Skeletal muscle tissue (tissue), 4 donors: Measurements from ENCODE around the gene TULP4. TPM values are rescaled to one million over a fixed set of nuclear protein-coding genes. Genes with fewer than 3 reads are reported as not detected.

Source experiments
- H3K27ac ChIP-seq: one replicate; pipeline ENCODE4 v1.7.0; 2013; ENCODE audit warnings: mild to moderate bottlenecking, low read depth, low read length, inconsistent platforms
- H3K27me3 ChIP-seq, 3 donors: one replicate each; pipeline ENCODE4 v1.7.0; 2013; ENCODE audit warnings: low read length in 3 of 3; ENCODE audit not compliant: control insufficient read depth in 3 of 3, insufficient read depth in 3 of 3
- H3K36me3 ChIP-seq, 3 donors: one replicate each; pipeline ENCODE4 v1.7.0; 2013; ENCODE audit warnings: low read length in 3 of 3; ENCODE audit not compliant: control insufficient read depth in 3 of 3, insufficient read depth in 3 of 3
- H3K4me1 ChIP-seq, 3 donors: one replicate each; pipeline ENCODE4 v1.7.0; 2013; ENCODE audit warnings: low read length in 3 of 3, mild to moderate bottlenecking in 3 of 3; ENCODE audit not compliant: control insufficient read depth in 3 of 3, insufficient read depth in 3 of 3
- H3K4me3 ChIP-seq, 3 donors: one replicate each; pipeline ENCODE4 v1.7.0; 2013; ENCODE audit warnings: low read length in 3 of 3
- H3K9ac ChIP-seq, 3 donors: one replicate each; pipeline ENCODE4 v1.7.0; 2013; ENCODE audit warnings: low read length in 3 of 3, mild to moderate bottlenecking in 3 of 3, moderate library complexity in 2 of 3, low read depth in 1 of 3
- H3K9me3 ChIP-seq, 3 donors: one replicate each; pipeline ENCODE4 v1.7.0; 2013; ENCODE audit warnings: low read length in 3 of 3; ENCODE audit not compliant: control insufficient read depth in 3 of 3
- total RNA-seq: library from RNA; depleted of rRNA; stranded (reverse); fragments of >200 nt; gene quantifications from one replicate; pipeline ENCODE4 v1.2.3, GENCODE V29; 2014
- donor health status: Osteomylitis.

TULP4 gene
- total RNA-seq, 1 donor from 2014 or later = 634 TPM

GRCh38 chr6:158411998-158412397 is 99.7 kb downstream of the TULP4 start:
- Histone ChIP-seq H3K4me1 (peaks cover 8 to 12% (median 10%) of the 10 kb centered on the region in 3 donors), H3K9ac (no peak overlapping the region), H3K9me3 (no peaks in the 10 kb centered on the region), H3K27ac (no peak overlapping the region), H3K36me3 (peaks cover 0 to 15% (median 10%) of the 10 kb centered on the region in 3 donors), H3K27me3 (no peaks in the 10 kb centered on the region), H3K4me3 (no peak overlapping the region)

DNA sequence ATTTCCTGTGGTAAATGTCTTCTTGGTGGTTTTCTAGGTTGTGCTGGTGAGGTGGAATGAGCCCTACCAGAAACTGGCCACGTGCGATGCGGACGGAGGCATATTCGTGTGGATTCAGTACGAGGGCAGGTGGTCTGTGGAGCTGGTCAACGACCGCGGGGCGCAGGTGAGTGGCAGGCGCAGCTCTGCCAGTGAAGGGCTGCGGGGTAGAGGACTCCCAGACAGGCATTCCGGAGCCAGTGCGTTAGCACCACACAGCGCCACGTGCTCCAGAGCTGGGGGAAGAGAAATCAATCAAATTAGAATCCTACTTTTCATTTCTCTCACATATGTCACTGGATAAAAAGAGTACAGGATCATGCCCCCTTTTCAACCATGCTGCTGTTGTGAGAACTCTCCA is 100.8 kb downstream of the TULP4 start:
- Histone ChIP-seq H3K9me3 (no peaks in the 10 kb centered on the region), H3K27ac (no peak overlapping the region), H3K27me3 (no peaks in the 10 kb centered on the region), H3K4me1 (peaks cover 8 to 11% (median 10%) of the 10 kb centered on the region in 3 donors), H3K36me3 (peaks cover 0 to 17% (median 10%) of the 10 kb centered on the region in 3 donors), H3K4me3 (no peak overlapping the region), H3K9ac (no peak overlapping the region)

GRCh38 chr6:158413814-158414565 is 101.7 kb downstream of the TULP4 start:
- H3K4me3 ChIP-seq = no peak overlapping the region
- no peaks in the 10 kb centered on the region for H3K27me3 ChIP-seq
- H3K4me1 ChIP-seq = peaks cover 4 to 8% (median 6%) of the 10 kb centered on the region in 3 donors
- H3K36me3 ChIP-seq = peaks cover 0 to 17% (median 10%) of the 10 kb centered on the region in 3 donors
- H3K27ac ChIP-seq = no peak overlapping the region
- H3K9me3 ChIP-seq = no peaks in the 10 kb centered on the region
- H3K9ac ChIP-seq = no peak overlapping the region

- Histone ChIP-seq H3K36me3 (peaks cover 0 to 17% (median 10%) of the 10 kb centered on the region in 3 donors), H3K9ac (no peak overlapping the region), H3K9me3 (no peaks in the 10 kb centered on the region), H3K27ac (no peak overlapping the region), H3K27me3 (no peaks in the 10 kb centered on the region), H3K4me3 (no peak overlapping the region), H3K4me1 (peaks cover 0 to 3% (median 0%) of the 10 kb centered on the region in 3 donors)
These were observed 102.6 kb downstream of the TULP4 start for GRCh38 chr6:158414851-158415262.

- Histone ChIP-seq H3K9me3 (no peaks in the 10 kb centered on the region), H3K36me3 (peaks cover 0 to 17% (median 10%) of the 10 kb centered on the region in 3 donors), H3K27ac (no peak overlapping the region), H3K4me1 (peaks cover 0 to 3% (median 0%) of the 10 kb centered on the region in 3 donors), H3K9ac (no peak overlapping the region), H3K27me3 (no peaks in the 10 kb centered on the region), H3K4me3 (no peak overlapping the region)
These were observed 103.4 kb downstream of the TULP4 start for GRCh38 chr6:158415666-158416065.

GRCh38 chr6:158416883-158417759 is 104.9 kb downstream of the TULP4 start:
- H3K27me3 ChIP-seq = no peaks in the 10 kb centered on the region
- H3K4me1 ChIP-seq = peaks cover 0 to 3% (median 0%) of the 10 kb centered on the region in 3 donors
- H3K9me3 ChIP-seq = no peaks in the 10 kb centered on the region
- H3K27ac ChIP-seq = no peak overlapping the region
- H3K9ac ChIP-seq = no peak overlapping the region
- H3K4me3 ChIP-seq = no peak overlapping the region
- H3K36me3 ChIP-seq = peaks cover 0 to 17% (median 10%) of the 10 kb centered on the region in 3 donors

DNA sequence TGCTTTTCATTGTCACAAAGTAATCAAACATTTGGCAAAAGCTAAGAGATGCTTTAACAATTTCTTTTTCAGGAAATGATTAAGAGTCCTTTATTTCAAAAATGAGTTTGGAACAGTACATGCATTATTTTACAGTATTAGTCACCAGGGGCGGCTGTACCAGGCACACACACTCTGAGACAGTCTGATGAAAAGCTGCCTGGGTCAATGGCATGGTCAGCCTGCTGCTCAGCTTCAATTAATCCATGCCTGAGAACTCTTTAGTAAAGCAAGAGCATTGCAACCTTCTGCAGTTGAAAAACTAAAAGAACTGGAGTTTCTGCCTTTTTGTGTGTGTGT is 105.5 kb downstream of the TULP4 start:
- Histone ChIP-seq H3K27me3 (no peaks in the 10 kb centered on the region), H3K9ac (no peak overlapping the region), H3K36me3 (peaks cover 0 to 17% (median 10%) of the 10 kb centered on the region in 3 donors), H3K4me3 (no peak overlapping the region), H3K9me3 (no peaks in the 10 kb centered on the region), H3K27ac (no peak overlapping the region), H3K4me1 (peaks cover 0 to 3% (median 0%) of the 10 kb centered on the region in 3 donors)

- Histone ChIP-seq H3K9ac (no peak overlapping the region), H3K4me1 (peaks cover 0 to 3% (median 0%) of the 10 kb centered on the region in 3 donors), H3K27ac (no peak overlapping the region), H3K36me3 (peaks cover 0 to 14% (median 10%) of the 10 kb centered on the region in 3 donors), H3K9me3 (no peaks in the 10 kb centered on the region), H3K27me3 (no peaks in the 10 kb centered on the region), H3K4me3 (no peak overlapping the region)
These were observed 106.2 kb downstream of the TULP4 start for GRCh38 chr6:158418501-158418900.

DNA sequence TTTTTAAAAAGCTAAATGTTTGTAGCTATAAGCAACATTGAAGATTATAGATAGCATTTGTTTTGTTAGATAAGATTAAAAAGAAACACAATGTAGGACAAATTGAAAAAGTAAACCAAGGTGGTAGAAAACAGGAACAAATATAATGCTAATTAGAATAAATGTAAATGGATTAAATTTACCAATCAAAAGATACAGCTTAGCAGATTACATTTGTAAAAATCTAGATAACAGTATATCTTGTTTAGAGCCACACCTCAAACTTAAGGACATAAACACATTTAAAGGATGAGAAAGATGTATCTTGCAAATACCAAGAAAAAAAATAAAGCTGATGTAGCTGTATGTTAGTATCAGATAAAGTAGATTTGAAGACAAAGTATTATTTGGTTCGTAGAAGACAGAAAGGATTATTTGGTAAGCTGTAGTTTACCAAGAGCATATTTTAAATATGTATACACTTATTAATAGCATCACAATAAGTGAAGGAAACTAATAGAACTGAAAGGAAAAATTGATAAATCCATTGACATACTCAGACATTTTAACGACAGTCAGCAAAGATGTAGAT is 107.2 kb downstream of the TULP4 start:
- no peak overlapping the region for H3K4me3 ChIP-seq
- H3K4me1 ChIP-seq = peaks cover 0 to 3% (median 0%) of the 10 kb centered on the region in 3 donors
- H3K9me3 ChIP-seq = no peaks in the 10 kb centered on the region
- no peak overlapping the region for H3K27ac ChIP-seq
- H3K9ac ChIP-seq = no peak overlapping the region
- H3K36me3 ChIP-seq = peaks cover 0 to 7% (median 5%) of the 10 kb centered on the region in 3 donors
- H3K27me3 ChIP-seq = no peaks in the 10 kb centered on the region
